Mononuclear cell (primary cell): Measurements from ENCODE around the gene FAM187B. TPM values are rescaled to one million over a fixed set of nuclear protein-coding genes. Genes with fewer than 3 reads are reported as not detected.

ENCODE experiments used
- H3K27me3 ChIP-seq: 2 replicates; pipeline ENCODE4 v1.6.0; 2011; ENCODE audit warnings: low read length, control low read depth; ENCODE audit not compliant: insufficient read depth
- H3K4me1 ChIP-seq: 2 replicates; pipeline ENCODE4 v1.5.1; 2011; ENCODE audit warnings: mild to moderate bottlenecking, low read length, control low read depth; ENCODE audit not compliant: insufficient read depth
- H3K4me3 ChIP-seq: 2 replicates; pipeline ENCODE4 v1.5.1; 2011; ENCODE audit warnings: mild to moderate bottlenecking, low read length, moderate library complexity
- H3K9me3 ChIP-seq: 2 replicates; pipeline ENCODE4 v1.5.1; 2011; ENCODE audit warnings: low read depth, mild to moderate bottlenecking, control low read depth, low read length
- total RNA-seq: library from RNA; depleted of rRNA; stranded (reverse); fragments of >200 nt; gene quantifications from one replicate; pipeline ENCODE4 v1.2.3, GENCODE V29; 2012

Gene FAM187B
- total RNA-seq, 1 donor = 0.21 TPM

GRCh38 chr19:35195830-35196229 lies 32.7 kb downstream of the FAM187B start:
- Histone ChIP-seq H3K27me3 (no peaks in the 10 kb centered on the region), H3K4me1 (no peaks in the 10 kb centered on the region), H3K9me3 (no peaks in the 10 kb centered on the region), H3K4me3 (no peak overlapping the region)

GRCh38 chr19:35194012-35194984 lies 34.2 kb downstream of the FAM187B start:
- Histone ChIP-seq H3K27me3 (no peaks in the 10 kb centered on the region), H3K9me3 (no peaks in the 10 kb centered on the region), H3K4me1 (no peaks in the 10 kb centered on the region), H3K4me3 (no peak overlapping the region)

DNA sequence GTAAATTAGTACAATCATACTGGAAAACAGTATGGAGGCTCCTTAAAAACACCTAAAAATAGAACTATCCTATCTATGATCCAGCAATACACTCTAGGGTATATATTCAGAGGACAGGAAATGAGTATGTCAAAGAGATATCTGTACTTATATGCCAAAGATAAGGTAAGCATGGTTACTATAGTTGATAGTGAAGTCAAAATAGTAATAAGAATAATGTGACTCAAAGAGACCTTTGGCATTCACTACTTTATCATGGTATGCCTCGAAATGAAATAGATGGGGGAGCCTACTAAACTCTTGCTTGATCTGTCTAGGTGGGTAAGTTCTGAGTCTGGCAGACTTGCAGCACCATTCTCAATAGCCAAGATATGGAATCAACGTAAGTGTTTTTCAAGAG lies 43.7 kb downstream of the FAM187B start:
- Histone ChIP-seq H3K9me3 (no peaks in the 10 kb centered on the region), H3K4me3 (no peak overlapping the region), H3K27me3 (no peaks in the 10 kb centered on the region), H3K4me1 (no peaks in the 10 kb centered on the region)

DNA sequence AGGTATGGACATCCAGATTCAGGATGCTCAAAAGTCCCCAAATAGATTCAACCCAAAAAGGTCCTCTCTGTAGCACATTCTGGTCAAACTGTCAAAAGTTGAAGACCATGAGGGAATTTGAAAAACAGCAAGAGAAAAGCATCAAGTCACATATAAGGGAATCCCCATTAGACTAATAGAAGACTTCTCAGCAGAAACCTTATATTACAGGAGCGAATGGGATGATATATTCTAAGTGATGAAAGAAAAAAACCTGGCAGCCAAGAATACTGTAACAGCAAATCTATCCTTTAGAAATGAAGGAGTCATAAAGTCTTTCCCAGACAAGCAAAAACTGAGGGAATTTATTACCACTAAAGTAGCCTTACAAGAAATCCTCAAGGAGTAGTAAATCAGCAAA lies 44.3 kb downstream of the FAM187B start:
- H3K4me3 ChIP-seq = no peak overlapping the region
- H3K4me1 ChIP-seq = no peaks in the 10 kb centered on the region
- H3K9me3 ChIP-seq = no peaks in the 10 kb centered on the region
- no peaks in the 10 kb centered on the region for H3K27me3 ChIP-seq

GRCh38 chr19:35181387-35181786 lies 47.2 kb downstream of the FAM187B start:
- Histone ChIP-seq H3K9me3 (no peaks in the 10 kb centered on the region), H3K4me3 (no peak overlapping the region), H3K27me3 (no peaks in the 10 kb centered on the region), H3K4me1 (peaks cover 1% of the 10 kb centered on the region)

GRCh38 chr19:35179830-35180229 lies 48.7 kb downstream of the FAM187B start:
- Histone ChIP-seq H3K4me1 (peaks cover 15% of the 10 kb centered on the region), H3K4me3 (no peak overlapping the region), H3K27me3 (no peaks in the 10 kb centered on the region), H3K9me3 (no peaks in the 10 kb centered on the region)

DNA sequence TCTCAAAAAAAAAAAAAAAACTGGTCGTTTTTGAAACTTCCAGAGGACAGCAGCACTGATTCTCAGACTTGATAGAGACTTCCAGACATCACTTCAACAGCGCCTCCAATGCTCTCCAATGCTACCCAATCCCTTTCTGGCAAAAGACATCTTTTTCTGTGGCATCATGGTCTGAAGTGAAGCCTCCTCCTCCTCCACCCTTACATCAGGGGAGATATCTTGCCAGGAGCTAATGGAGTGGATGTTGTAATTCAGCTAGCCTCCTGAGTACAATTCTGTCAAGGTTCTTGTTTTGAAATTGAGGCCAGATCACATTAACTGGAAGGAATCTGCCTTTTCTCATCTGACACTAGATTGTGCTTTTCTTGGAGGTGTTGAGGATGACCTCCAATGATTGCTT lies 49.8 kb downstream of the FAM187B start:
- no peaks in the 10 kb centered on the region for H3K9me3 ChIP-seq
- H3K27me3 ChIP-seq = no peaks in the 10 kb centered on the region
- peaks cover 15% of the 10 kb centered on the region for H3K4me1 ChIP-seq
- no peak overlapping the region for H3K4me3 ChIP-seq

GRCh38 chr19:35177377-35178274 lies 50.9 kb downstream of the FAM187B start:
- no peak overlapping the region for H3K4me3 ChIP-seq
- H3K27me3 ChIP-seq = no peaks in the 10 kb centered on the region
- no peaks in the 10 kb centered on the region for H3K9me3 ChIP-seq
- H3K4me1 ChIP-seq = peaks cover 20% of the 10 kb centered on the region

GRCh38 chr19:35176181-35176570 lies 52.4 kb downstream of the FAM187B start:
- H3K9me3 ChIP-seq = no peaks in the 10 kb centered on the region
- no peak overlapping the region for H3K4me3 ChIP-seq
- no peaks in the 10 kb centered on the region for H3K27me3 ChIP-seq
- H3K4me1 ChIP-seq = peaks cover 34% of the 10 kb centered on the region

Other genes with a start within 250 kb of the FAM187B start
- gene GRAMD1A, start 228.4 kb downstream of the FAM187B start, total RNA-seq = 61.5 TPM
- 0.73 TPM for gene SCN1B, start 198.3 kb downstream of the FAM187B start, total RNA-seq
- gene HPN, start 187.0 kb downstream of the FAM187B start, total RNA-seq = 0.10 TPM
- gene FXYD3, start 112.9 kb downstream of the FAM187B start, total RNA-seq = not detected
- 0.31 TPM for gene LGI4, start 93.7 kb downstream of the FAM187B start, total RNA-seq
- gene FXYD1, start 89.9 kb downstream of the FAM187B start, total RNA-seq = 0.42 TPM
- gene FXYD7, start 85.5 kb downstream of the FAM187B start, total RNA-seq = 1.4 TPM
- gene FXYD5, start 74.0 kb downstream of the FAM187B start, total RNA-seq = 179 TPM
- gene LSR, start 20.3 kb upstream of the FAM187B start, total RNA-seq = 13.1 TPM
- 117 TPM for gene USF2, start 40.2 kb upstream of the FAM187B start, total RNA-seq
- 0.31 TPM for gene HAMP, start 53.8 kb upstream of the FAM187B start, total RNA-seq
- gene MAG, start 63.4 kb upstream of the FAM187B start, total RNA-seq = not detected
- 50.4 TPM for gene CD22, start 100.4 kb upstream of the FAM187B start, total RNA-seq
- 1.9 TPM for gene FFAR1, start 119.2 kb upstream of the FAM187B start, total RNA-seq
- 0.73 TPM for gene FFAR3, start 129.7 kb upstream of the FAM187B start, total RNA-seq
- gene GPR42, start 142.3 kb upstream of the FAM187B start, total RNA-seq = 0.21 TPM
- gene FFAR2, start 219.5 kb upstream of the FAM187B start, total RNA-seq = 16.5 TPM